Upper lobe of left lung (tissue), 4 donors: ENCODE results near the gene WT1.

Source experiments
- POLR2AphosphoS5 ChIP-seq, 2 donors: sonication (generic); formaldehyde crosslinking; IDR thresholded peaks; one replicate each; pipeline ENCODE4 v1.5.1; 2017; ENCODE audit warnings: antibody characterized with exemption in 2 of 2
- TF ChIP-seq, protein P1 (sequence below), 6 experiments: fragments of 450-650 bp in 4 of 6; fragments of 200-600 bp in 2 of 6; sonication (generic) in 2 of 6; IDR thresholded peaks; one replicate each; pipeline ENCODE4 v1.5.1; 2016 to 2019; ENCODE audit warnings: antibody characterized with exemption in 6 of 6

DNA sequence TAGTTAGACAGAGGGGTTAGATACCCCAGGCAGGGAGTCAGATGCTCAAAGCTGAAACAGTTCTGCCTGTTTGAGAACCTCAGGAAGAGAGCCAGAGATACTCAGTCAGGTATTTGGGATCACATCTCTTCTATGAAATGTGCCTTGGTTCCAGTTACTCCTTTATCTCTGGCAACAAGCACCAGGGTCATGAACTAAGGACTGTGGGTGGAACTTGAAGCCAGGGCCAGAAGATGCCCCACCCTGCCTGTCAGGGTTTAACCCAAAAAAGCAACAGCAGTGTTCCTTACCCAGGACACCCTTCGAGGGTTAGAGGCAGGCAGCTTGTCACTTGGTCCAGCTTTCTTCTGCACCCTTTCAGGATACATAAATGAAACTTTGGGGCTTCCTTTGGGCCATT lies 15.0 kb upstream of the WT1 start:
- TF ChIP-seq, protein P1, sequence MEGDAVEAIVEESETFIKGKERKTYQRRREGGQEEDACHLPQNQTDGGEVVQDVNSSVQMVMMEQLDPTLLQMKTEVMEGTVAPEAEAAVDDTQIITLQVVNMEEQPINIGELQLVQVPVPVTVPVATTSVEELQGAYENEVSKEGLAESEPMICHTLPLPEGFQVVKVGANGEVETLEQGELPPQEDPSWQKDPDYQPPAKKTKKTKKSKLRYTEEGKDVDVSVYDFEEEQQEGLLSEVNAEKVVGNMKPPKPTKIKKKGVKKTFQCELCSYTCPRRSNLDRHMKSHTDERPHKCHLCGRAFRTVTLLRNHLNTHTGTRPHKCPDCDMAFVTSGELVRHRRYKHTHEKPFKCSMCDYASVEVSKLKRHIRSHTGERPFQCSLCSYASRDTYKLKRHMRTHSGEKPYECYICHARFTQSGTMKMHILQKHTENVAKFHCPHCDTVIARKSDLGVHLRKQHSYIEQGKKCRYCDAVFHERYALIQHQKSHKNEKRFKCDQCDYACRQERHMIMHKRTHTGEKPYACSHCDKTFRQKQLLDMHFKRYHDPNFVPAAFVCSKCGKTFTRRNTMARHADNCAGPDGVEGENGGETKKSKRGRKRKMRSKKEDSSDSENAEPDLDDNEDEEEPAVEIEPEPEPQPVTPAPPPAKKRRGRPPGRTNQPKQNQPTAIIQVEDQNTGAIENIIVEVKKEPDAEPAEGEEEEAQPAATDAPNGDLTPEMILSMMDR (IDR thresholded peaks at IDR 0.05), result no peak
- TF ChIP-seq POLR2AphosphoS5 (IDR thresholded peaks at IDR 0.05), result no peak
